HFFc6 (cell line): Measurements from ENCODE around the gene CASP6. TPM values are rescaled to one million over a fixed set of nuclear protein-coding genes. Genes with fewer than 3 reads are reported as not detected.

Experiments
- DNase-seq: peaks from one replicate; pipeline ENCODE4 v3.0.0-alpha.2; 2018
- H3K27ac Mint-ChIP-seq: 2 replicates; pipeline ENCODE4 v1.8.0; 2020; ENCODE audit warnings: mild to moderate bottlenecking, mixed read lengths
- H3K27me3 Mint-ChIP-seq: 2 replicates; pipeline ENCODE4 v1.8.0; 2021; ENCODE audit warnings: mild to moderate bottlenecking, moderate library complexity, mixed read lengths; ENCODE audit not compliant: insufficient read depth
- H3K36me3 Mint-ChIP-seq: 2 replicates; pipeline ENCODE4 v1.8.0; 2021; ENCODE audit warnings: low read depth, mixed read lengths
- H3K4me1 Mint-ChIP-seq: 2 replicates; pipeline ENCODE4 v1.8.0; 2020; ENCODE audit warnings: low read depth, mixed read lengths
- H3K4me3 Mint-ChIP-seq: 2 replicates; pipeline ENCODE4 v1.8.0; 2020; ENCODE audit warnings: mild to moderate bottlenecking, moderate library complexity, mixed read lengths
- H3K9me3 Mint-ChIP-seq: 2 replicates; pipeline ENCODE4 v1.8.0; 2020; ENCODE audit warnings: mild to moderate bottlenecking, mixed read lengths
- CTCF ChIP-seq: fragments of 200-600 bp; sonication (generic); IDR thresholded peaks from 2 replicates; pipeline ENCODE4 v1.5.0; 2021; ENCODE audit warnings: antibody characterized with exemption, mild to moderate bottlenecking
- total RNA-seq, 6 experiments: library from RNA; stranded (reverse); fragmentation: NEBNext Ultra II Directional; extraction: Animal tissue kit (Norgen Biotek cat#: 25700); gene quantifications; 2 replicates in 1 of 6; 3 replicates in 5 of 6; pipeline ENCODE4 v1.2.3, GENCODE V29; 2021

CASP6 gene
- total RNA-seq, 6 experiments from 2014 or later: 14.2 to 19.9 (median 16.3) TPM

GRCh38 chr4:109729117-109729717 is 26.0 kb upstream of the CASP6 start:
- no peaks in the 10 kb centered on the region for H3K9me3 Mint-ChIP-seq
- H3K36me3 Mint-ChIP-seq: no peaks in the 10 kb centered on the region
- H3K27me3 Mint-ChIP-seq: no peaks in the 10 kb centered on the region; the same call in 1 of the 2 replicates
- H3K4me1 Mint-ChIP-seq: peaks cover 34% of the 10 kb centered on the region
- no peak for TF ChIP-seq CTCF
- peak overlapping the region; percentile 93 for H3K4me3 Mint-ChIP-seq
- peak overlapping the region; percentile 83 for H3K27ac Mint-ChIP-seq
- DNase-seq: no peak

- peaks cover 34% of the 10 kb centered on the region for H3K4me1 Mint-ChIP-seq
- H3K9me3 Mint-ChIP-seq: no peaks in the 10 kb centered on the region
- peak overlapping the region; percentile 83 for H3K27ac Mint-ChIP-seq
- H3K27me3 Mint-ChIP-seq: no peaks in the 10 kb centered on the region; the same call in 1 of the 2 replicates
- peak overlapping the region; percentile 93 for H3K4me3 Mint-ChIP-seq
- H3K36me3 Mint-ChIP-seq: no peaks in the 10 kb centered on the region
- TF ChIP-seq CTCF: no peak
- DNase-seq: no peak
Measured at GRCh38 chr4:109728385-109728784, 25.1 kb upstream of the CASP6 start.

- H3K27me3 Mint-ChIP-seq: no peaks in the 10 kb centered on the region; the same call in 1 of the 2 replicates
- H3K4me3 Mint-ChIP-seq: no peak overlapping the region
- H3K4me1 Mint-ChIP-seq: peaks cover 27% of the 10 kb centered on the region
- peaks cover 13% of the 10 kb centered on the region for H3K36me3 Mint-ChIP-seq
- DNase-seq: no peak
- peaks cover 4% of the 10 kb centered on the region; the same call in 1 of the 2 replicates for H3K9me3 Mint-ChIP-seq
- no peak for TF ChIP-seq CTCF
- H3K27ac Mint-ChIP-seq: no peak overlapping the region
Measured at GRCh38 chr4:109723110-109723509, 19.9 kb upstream of the CASP6 start.

- H3K9me3 Mint-ChIP-seq: peaks cover 4% of the 10 kb centered on the region; the same call in 1 of the 2 replicates
- H3K4me3 Mint-ChIP-seq: no peak overlapping the region
- TF ChIP-seq CTCF: no peak
- no peaks in the 10 kb centered on the region; the same call in 1 of the 2 replicates for H3K27me3 Mint-ChIP-seq
- H3K4me1 Mint-ChIP-seq: peaks cover 20% of the 10 kb centered on the region
- DNase-seq: no peak
- H3K36me3 Mint-ChIP-seq: peaks cover 13% of the 10 kb centered on the region
- H3K27ac Mint-ChIP-seq: no peak overlapping the region
Measured at GRCh38 chr4:109722357-109722756, 19.1 kb upstream of the CASP6 start.

- Mint-ChIP-seq H3K27me3 (no peaks in the 10 kb centered on the region; the same call in 1 of the 2 replicates), H3K9me3 (peaks cover 4% of the 10 kb centered on the region; the same call in 1 of the 2 replicates), H3K4me3 (no peak overlapping the region), H3K27ac (no peak overlapping the region), H3K36me3 (peaks cover 17% of the 10 kb centered on the region), H3K4me1 (peaks cover 17% of the 10 kb centered on the region)
- no peak for DNase-seq
- no peak for TF ChIP-seq CTCF
Measured at GRCh38 chr4:109721033-109721432, 17.8 kb upstream of the CASP6 start.
